Occipital lobe (tissue), 2 donors: ENCODE results near the gene ZNF26. TPM values are rescaled to one million over a fixed set of nuclear protein-coding genes. Genes with fewer than 3 reads are reported as not detected.
A peak's percentile ranks its signal among the peaks of the same experiment; 100 is the strongest.
"Not testable (repeated sequence)": the region's sequence is repeated elsewhere in the genome, so short reads cannot be mapped to it uniquely, and the experiment has no call there.

Experiments used
- DNase-seq: peaks from one replicate; lab custom pipeline; 2025; lab: John Stamatoyannopoulos, UW
- total RNA-seq: library from RNA; depleted of rRNA; stranded (reverse); fragments of >200 nt; gene quantifications from one replicate; pipeline ENCODE4 v1.2.3, GENCODE V29; 2014

The ZNF26 gene
- 17.8 TPM for total RNA-seq

GRCh38 chr12:132986001-132986884, at the start of gene ZNF26:
Gene ZNF26, plus strand, starts transcription at chr12:132986367. Its CDS starts 474 bp downstream, at chr12:132986841.
- DNase-seq = peak; percentile 86

- not testable (repeated sequence) for DNase-seq
These were observed 49.2 kb upstream of the ZNF26 start for GRCh38 chr12:132936921-132937320.

DNA sequence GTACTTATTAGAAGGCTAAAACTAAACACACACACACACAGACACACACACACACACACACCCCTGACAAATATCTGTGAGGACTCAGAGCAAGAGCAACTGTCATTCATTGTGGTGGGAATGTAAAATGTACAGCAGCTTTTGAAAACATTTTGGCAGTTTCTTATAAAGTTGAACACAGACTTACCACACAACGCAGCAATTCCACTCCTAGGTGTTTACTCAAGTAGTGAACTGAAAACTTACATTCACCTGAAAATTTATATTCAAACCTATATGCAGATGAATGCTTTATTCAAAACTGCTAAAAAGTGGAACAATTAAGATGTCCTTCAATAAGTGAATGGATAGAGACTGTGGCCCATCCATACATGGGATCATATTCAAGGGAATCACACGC, 48.7 kb upstream of the ZNF26 start:
- DNase-seq = no peak

DNA sequence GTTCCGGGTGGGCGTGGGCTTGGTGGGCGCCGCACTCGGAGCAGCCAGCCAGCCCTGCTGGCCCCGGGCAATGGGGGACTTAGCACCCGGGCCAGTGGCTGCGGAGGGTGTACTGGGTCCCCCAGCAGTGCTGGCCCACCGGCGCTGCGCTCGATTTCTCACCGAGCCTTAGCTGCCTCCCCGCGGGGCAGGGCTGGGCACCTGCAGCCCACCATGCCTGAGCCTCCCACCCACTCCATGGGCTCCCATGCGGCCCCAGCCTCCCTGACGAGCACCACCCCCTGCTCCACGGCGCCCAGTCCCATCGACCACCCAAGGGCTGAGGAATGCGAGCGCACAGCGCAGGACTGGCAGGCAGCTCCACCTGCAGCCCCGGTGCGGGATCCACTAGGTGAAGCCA, 47.4 kb upstream of the ZNF26 start:
- not testable (repeated sequence) for DNase-seq

DNA sequence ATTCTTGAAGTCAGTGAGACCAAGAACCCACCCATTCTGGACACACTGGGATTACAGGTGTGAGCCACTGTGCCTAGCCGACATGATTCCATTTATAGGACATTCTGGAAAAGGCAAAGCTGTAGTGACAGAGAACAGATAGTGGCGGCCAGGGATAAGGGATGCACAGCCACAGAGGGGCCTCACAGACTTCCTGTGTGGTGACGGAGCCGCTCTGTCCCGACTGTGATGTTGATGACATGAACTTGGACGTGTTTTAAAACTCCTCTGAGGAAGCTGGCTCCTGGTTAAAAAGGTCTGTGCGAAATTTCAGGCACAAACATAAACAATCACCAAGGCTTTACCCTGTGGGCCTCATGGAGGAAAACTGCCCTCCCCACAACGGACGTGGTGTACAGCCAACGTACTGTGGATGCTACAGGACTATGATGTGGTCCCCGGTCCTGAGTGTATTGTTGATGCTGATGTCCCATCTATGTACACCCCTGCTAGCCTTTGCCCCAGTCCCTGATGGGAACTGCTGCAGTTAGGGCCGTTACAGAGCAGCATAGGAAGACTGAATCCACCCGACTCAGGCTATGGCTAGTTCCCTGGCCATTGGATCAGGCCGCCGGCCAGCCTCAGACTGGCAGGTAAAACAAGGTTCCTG, 46.0 kb upstream of the ZNF26 start:
- DNase-seq = no peak

DNA sequence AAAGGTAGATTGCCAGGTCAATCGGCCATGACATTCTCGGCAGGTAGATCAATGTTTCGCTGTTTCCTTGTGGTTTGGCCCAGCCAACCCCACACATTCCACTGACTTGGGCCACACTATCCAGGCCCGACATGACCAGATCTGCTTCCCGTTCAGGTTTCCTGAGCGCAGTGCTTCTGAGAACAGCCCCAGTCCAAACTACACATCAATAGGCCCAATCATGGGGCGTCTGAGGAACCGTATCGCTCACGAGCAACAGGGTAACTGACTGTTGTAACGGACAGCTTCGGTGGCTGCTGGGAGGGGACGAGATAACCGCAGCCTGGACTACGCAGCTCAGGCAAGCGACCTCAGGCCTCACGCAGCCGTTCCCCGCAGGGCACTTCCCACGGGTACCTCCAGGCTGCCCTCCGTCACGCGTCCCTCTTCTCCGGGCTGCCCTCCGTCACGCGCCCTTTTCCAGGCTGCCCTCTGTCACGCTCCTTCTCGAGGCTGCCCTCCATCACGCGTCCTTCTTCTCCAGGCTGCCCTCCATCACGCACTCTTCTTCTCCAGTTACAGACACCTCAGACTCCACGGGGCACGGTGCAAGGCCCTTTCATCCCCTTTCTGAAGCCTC, 44.7 kb upstream of the ZNF26 start:
- DNase-seq = no peak

DNA sequence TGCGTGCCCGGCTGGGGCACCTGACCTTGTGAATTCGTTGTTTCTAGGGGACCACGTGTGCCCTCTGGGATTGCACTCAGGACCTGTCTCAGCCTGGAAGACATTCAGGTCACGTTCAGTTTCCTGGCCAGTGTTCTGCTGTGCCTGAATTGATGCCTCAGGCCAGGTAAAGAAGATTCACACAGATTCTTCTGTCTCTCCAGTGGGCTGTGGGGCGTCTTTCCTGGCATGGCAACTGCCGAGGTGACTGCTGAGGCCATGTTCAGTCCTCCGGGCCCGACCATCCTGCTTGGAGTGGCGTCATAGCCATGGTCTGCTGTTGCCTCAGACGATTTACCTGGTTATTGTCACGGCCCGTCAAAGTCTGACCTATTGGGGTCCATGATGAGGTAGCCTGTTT, 43.6 kb upstream of the ZNF26 start:
- DNase-seq = no peak

DNA sequence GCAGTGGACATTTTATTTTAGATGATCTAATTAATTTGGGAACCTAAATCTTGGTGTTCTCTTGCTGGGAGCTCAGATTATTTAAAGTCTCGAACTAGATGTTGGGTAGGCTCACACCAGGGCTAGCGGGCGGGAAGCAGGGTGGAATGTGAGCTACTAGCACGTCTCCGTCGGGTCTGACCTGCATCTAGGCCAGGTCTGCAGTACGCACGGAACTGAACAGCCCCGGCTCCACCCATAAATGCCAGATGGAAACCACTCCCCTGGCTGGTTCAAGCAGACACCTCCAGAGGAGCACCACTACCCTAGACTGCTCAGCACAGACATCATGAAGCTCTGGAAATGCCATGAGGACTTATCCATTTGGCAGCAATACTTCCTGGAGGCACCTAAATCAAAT, 40.4 kb upstream of the ZNF26 start:
- DNase-seq = no peak

DNA sequence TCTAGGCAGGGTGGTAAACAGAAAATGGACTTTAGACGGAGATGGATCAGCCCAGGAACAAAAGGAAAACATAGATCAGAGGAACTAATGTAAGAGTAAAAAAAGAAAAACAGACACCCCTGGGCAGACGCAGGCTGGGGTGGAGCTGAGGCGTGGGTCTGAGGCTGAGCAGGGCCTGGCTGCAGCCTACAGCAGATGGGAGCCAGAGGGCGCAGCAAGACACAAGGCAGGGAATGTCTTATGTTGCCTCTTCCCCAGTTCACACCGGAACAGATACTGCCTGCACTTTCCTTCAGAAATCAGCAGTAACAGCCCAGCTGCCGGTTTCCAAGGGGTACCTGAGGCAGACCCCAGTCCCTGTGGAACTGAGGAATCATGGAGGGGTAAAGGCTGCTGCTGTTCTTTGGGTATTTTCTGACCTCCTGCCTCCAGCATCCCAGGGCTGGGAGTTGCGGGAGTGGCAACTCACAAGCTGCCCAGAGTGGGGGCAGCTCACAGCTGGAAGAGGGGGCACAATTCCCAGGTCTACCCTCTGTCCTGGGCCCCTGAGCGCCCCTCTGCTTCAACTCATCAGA, 39.8 kb upstream of the ZNF26 start:
- DNase-seq = no peak

DNA sequence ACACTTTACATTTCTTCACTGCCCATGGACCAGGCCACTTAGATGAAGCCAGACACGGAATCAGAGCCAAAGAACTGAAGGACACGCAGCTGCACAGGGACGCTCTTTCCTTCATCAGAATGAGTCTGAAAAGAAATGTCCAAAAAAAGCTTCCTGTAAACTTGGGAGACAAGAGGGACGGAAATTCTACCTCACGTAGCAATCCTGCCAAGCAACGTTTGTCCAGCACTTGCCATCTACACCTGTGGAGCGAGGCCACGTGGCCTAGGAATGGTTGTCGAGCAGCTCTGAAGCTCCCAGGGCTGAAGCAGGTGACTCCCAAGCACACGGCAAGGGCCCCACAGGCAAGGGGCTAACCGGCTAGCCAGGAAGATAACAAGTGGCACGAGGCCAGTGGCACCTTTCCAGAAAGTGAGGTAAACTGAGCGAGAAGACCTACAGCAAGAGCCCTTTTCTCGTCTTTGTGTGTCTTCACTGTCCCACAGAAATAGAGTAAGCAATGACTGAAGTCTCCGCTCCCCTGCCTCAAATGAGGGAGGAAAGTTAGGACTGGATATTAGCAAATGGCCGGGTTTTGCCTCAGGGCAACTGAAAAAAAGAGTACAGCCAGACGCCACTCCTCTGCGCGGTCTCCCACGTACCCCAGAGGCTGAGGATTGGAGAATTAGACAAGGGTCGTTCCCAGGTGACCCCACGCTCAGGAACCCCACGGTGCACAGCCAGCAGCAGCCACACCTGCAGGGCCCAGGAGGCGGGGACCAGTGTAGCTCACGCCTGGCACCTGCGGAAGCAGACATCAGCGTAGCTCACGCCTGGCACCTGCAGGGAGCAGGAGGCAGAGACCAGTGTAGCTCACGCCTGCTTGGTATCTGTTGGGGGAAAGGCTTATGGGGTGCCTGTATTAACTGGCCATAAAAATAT, 37.8 kb upstream of the ZNF26 start:
- DNase-seq = no peak

GRCh38 chr12:132949936-132950837, 36.0 kb upstream of the ZNF26 start:
- no peak for DNase-seq

DNA sequence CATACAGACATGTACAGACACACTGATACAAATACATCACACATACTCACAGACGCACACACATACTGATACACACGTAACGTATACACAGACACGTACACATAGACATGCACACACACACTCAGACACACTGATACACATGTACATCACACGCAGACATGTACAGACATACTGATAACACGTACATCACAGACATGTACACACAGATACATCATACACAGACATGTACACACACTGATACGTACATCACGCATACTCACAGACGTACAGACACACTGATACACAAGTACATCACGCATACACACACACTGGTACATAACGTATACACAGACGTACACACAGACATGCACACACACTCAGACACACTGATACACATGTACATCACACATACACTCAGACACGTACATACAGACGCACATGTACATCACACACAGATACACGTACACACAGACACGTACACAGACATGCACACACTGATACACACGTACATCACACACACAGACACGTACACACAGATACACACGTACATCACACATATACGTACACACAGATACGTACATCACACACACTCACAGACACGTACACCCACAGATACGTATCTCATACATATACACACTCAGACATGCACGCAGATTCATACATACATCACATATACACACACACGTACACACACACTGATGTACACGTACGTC, 35.2 kb upstream of the ZNF26 start:
- DNase-seq = no peak

DNA sequence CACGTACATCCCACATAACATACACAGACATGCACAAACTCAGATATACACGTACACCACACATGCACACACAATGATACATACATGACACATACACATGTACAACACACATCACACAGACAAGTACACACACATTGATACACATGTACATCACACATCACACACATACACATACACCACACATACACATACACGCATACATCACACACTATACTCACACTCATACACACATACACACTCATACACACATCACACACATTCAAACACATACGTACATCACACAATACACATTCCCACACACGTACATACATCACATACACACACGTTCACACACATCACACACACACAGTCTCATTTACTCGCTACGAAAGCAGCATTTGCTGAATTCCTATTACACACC, 34.5 kb upstream of the ZNF26 start:
- DNase-seq = no peak

GRCh38 chr12:132952371-132953162, 33.6 kb upstream of the ZNF26 start:
- DNase-seq = no peak

- no peak for DNase-seq
These were observed 33.1 kb upstream of the ZNF26 start for GRCh38 chr12:132953163-132953425.

DNA sequence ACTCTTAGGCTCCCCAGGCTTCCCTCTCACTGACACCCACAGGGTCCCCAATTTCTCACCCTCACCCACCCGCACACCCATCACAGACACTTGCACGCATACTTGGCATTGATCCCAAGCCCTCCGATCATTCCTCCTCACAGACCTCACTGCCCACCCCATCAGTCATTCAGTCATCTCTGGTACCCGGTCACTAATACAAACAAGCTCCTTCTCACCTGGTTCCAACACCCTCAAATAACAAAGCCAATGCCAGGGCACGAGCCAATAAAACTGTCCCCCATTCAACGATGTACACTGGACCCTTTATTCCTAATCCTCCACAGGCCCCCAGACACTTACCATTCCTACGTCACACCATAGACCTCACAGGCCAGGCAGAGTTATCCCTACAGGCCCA, 32.4 kb upstream of the ZNF26 start:
- no peak for DNase-seq

- no peak for DNase-seq
These were observed 31.6 kb upstream of the ZNF26 start for GRCh38 chr12:132954471-132955048.
